Measurements from ENCODE around the gene SYNGR3.
A peak's percentile ranks its signal among the peaks of the same experiment; 100 is the strongest.

SYNGR3 gene

GRCh38 chr16:1976951-1977874 lies 12.6 kb upstream of the SYNGR3 start:
- DNase-seq (ENCODE audit: low read depth) = no peak

- DNase-seq (ENCODE audit: low read depth) = no peak
These were observed 11.9 kb upstream of the SYNGR3 start for GRCh38 chr16:1977875-1978268.

- no peak for DNase-seq (ENCODE audit: low read depth)
These were observed 11.2 kb upstream of the SYNGR3 start for GRCh38 chr16:1978476-1979120.

DNA sequence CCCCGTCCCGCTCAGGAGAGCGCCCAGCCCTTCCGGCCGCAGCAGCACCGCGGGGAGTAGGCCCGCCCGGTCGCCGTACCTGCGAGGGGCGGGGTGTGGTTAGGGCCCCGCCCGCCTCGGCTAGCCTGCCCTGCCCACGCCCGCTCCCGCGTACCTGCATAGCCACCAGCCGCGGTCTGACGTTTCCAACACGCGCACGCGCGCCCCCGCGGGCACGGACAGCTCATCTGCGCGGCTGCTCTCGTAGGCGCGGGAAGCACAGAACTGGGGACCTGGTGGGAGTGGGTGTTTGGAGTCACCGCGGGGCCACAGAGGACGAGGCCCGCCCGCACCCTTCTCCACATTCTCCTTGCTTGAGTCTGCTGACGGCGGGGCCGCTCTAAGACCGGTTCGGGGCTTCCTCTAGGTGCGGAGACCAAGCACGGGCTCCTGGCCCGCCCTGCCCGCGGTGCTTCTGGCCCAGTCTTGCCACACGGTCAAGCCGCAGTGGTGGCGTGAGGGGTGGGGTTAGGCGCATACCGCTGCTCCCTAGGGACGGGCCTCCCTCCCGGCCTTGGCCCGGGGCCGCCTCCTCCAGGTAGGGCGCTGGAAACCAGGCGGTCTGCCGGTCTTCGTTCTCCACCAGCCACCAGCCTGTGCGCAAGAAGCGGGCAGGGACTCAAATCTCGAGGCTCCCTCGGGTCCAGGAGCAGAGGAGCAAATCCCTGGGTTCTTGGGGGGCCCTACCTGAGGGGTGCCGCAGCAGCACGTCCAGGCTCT lies 10.3 kb upstream of the SYNGR3 start:
- no peak for DNase-seq (ENCODE audit: low read depth)

GRCh38 chr16:1980030-1980769 lies 9.6 kb upstream of the SYNGR3 start:
- DNase-seq (ENCODE audit: low read depth) = no peak

DNA sequence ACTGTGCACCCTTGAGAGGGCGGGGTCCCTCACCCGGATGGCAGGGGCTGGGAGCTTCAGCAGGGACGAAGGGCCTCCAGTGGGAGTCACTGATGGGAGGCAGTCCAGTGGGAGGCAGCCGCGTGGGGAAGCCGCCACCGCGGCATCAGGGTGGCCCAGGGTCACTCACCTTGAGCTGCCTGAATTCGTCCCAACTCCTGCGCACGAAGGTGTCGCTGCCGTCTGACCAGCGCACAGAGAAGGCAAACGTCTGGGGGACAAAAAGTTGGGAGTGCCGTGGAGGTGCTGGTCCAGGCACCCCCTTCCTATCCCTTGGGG lies 9.0 kb upstream of the SYNGR3 start:
- no peak for DNase-seq (ENCODE audit: low read depth)

- no peak for DNase-seq (ENCODE audit: low read depth)
These were observed 8.4 kb upstream of the SYNGR3 start, which contains the start of gene NOXO1 for GRCh38 chr16:1981398-1981836. NOXO1 (minus strand) TSS chr16:1981469; CDS start chr16:1981179, 290 bp downstream.

DNA sequence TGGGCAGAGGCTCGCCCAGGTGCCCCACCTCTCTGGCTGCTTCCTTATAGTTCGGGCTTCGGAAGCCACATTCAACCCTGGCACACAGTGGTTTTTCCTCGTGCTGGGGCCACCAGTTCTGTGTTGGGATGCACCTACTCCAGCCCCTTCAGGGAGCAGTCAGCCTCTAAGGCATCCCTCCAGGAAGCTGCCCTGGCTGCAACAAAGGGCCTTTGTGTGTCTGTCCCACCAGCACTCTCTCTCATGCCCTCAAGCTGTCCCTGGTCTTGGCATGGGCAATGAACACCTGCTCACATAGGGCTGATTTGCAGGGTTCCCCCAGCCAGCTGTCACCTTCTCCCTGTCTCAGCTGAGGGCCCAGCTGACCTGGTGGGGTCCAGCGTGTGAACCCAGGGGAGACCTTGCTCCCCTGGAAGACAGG lies 7.7 kb upstream of the SYNGR3 start:
- DNase-seq (ENCODE audit: low read depth) = no peak

GRCh38 chr16:1982991-1983543 lies 6.7 kb upstream of the SYNGR3 start:
- DNase-seq (ENCODE audit: low read depth) = no peak

DNA sequence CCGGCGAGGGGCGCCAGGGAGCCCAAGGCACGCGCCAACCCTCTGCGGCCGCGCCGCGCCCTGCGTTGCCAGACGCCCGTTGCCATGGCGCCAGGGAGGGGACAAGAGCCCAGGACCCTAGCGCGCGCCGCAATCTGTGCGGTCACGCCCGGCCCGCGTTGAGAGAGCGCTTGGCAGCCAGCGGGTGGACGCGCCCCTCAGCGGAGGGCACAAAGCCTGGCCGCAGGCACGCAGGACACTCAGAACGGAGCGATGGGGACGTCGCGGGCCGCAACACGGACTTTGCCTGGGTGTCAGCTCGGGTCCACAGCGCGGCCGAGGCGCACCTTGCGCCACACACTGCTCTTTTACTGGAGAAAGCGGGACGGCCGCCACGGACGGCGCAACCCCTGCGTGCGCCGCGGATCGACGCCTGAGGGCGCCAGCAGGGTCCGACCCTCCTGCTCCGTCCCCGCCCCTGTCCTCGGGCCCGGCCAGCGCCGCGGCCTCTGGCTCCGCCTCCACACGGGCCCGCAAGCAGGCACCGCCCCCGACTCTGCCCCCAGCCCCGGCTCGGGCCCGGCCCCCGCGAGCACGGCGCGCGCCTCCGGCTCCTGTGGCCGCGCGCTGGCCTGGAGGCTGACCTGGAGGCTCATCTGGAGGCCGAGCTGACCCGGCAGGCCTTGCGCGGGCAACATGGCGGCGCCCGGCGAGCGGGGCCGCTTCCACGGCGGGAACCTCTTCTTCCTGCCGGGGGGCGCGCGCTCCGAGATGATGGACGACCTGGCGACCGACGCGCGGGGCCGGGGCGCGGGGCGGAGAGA lies 6.0 kb upstream of the SYNGR3 start, which contains the start of gene GFER:
GFER (plus strand) TSS at position 650 of the 803 bp plus-strand sequence; CDS start at position 676, 26 bp downstream.
- DNase-seq (ENCODE audit: low read depth) = no peak

DNA sequence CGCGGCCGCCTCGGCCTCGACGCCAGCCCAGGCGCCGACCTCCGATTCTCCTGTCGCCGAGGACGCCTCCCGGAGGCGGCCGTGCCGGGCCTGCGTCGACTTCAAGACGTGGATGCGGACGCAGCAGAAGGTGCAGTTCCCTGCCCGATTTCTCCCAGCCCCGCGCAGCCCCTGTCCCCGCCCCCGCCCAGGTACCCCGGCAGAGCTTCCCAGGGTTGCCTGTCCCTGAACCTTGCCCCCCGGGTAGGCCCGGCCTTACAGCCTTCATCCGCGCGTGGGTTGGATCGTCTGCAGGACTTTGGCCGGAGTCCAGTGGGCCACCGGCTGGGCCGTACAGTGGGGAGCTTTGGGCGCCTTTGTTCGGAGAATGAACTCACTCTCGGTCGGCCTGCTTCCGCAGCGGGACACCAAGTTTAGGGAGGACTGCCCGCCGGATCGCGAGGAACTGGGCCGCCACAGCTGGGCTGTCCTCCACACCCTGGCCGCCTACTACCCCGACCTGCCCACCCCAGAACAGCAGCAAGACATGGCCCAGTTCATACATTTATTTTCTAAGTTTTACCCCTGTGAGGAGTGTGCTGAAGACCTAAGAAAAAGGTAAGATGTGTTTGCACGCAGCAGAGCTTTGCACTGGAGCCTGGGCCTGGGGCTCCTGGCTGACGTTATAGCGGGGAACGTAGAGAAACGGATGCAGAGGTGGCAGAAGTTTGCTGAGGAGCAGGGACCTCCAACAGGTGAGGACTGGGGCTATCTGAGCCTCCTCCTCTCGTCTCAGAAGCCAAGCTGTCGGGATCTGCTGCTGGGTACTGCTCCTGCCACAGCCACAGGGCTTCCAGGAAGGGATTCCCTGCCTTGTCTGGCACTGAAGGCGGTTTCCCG lies 5.2 kb upstream of the SYNGR3 start:
- no peak for DNase-seq (ENCODE audit: low read depth)

DNA sequence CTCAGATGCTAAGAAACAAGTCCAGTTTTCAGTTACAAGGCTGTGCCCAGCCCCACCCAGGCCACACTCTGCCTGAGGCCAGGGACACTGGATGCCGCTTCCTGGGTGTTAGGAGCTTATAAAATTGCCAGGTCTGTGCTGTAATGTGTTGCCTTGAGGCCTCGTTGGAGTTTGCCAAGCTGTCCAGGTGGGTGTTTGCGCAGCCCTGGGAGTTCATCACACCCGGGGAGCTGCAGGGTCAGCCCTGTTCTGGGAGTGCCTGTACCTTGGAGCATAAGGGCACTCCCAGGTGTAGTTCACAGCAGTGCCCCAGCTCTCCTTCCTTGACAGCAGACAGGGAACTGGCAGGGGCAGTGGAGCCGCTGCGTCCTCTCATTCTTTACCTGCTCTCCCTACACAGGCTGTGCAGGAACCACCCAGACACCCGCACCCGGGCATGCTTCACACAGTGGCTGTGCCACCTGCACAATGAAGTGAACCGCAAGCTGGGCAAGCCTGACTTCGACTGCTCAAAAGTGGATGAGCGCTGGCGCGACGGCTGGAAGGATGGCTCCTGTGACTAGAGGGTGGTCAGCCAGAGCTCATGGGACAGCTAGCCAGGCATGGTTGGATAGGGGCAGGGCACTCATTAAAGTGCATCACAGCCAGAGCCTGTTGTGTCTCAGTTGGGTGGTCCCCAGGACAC lies 4.2 kb upstream of the SYNGR3 start:
- no peak for DNase-seq (ENCODE audit: low read depth)

GRCh38 chr16:1987198-1987597 lies 2.6 kb upstream of the SYNGR3 start:
- no peak for DNase-seq (ENCODE audit: low read depth)

GRCh38 chr16:1990101-1990350 lies 256 bp downstream of the SYNGR3 start:
- DNase-seq (ENCODE audit: low read depth) = no peak

DNA sequence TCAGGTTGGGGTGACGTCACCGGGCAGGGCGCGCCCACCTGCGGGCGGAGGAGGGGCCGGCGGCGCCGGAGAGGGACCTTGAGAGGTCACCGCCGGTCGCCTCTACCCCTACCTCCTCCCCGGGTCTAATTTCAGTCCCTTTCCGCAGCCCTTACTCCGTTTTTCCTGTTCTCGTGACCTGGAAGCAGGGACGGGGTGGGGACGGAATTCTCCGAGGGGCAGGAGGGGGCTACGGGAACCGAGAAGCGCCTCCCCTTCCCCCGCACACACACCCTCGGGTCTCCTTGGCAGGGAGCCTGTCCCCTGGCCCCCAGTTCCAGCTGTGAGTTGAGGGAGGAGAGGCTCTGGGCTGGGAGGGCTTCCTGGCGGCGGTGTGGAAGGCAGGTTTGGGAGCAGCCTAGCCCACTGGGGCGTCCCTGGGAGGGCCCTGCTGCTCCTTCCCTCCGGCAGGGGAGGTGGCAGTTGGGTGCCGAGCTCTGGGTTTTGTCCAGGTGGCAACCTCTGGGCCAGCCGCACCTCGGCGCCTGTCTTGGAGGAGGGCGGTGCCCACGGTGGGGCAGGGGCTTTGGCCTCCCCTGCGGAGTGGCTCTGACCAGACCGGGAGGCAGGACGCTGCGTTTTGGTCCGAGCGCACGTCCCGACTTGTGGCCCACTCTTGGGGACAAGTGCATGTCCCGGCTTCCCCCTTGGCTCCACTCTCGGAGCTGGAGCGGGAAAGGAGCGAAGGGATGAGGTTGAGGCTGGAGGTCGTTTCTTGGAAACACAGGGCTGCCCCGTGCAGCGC lies 773 bp downstream of the SYNGR3 start:
- DNase-seq (ENCODE audit: low read depth) = no peak

GRCh38 chr16:1991135-1991551 lies 1.4 kb downstream of the SYNGR3 start:
- DNase-seq (ENCODE audit: low read depth) = no peak

GRCh38 chr16:1991588-1991947 lies 1.8 kb downstream of the SYNGR3 start:
- no peak for DNase-seq (ENCODE audit: low read depth)

GRCh38 chr16:1991948-1992703 lies 2.4 kb downstream of the SYNGR3 start:
- peak; percentile 96 for DNase-seq (ENCODE audit: low read depth)
